ENCODE measurements around the gene PLEKHA7. TPM values are rescaled to one million over a fixed set of nuclear protein-coding genes. Genes with fewer than 3 reads are reported as not detected.

The PLEKHA7 gene
- total and polyA plus RNA-seq, 2 of the 4 experiments (the other 2 are of a cell fraction), result 0.12 TPM; not detected in 1

GRCh38 chr11:17002543-17002942 lies 11.7 kb downstream of the PLEKHA7 start:
- Histone ChIP-seq H3K79me1 (ENCODE audit: low read depth in 1 of 2, low read length in 2 of 2) (no peaks in the 10 kb centered on the region), H3K27me3 (ENCODE audit: control insufficient read depth, insufficient read depth, low read length) (peaks cover 2% of the 10 kb centered on the region; the same call in 1 of the 2 replicates), H2AFZ (replicated peaks; ENCODE audit: low read length, poor library complexity) (no peak overlapping the region), H2AK9ac (replicated peaks; ENCODE audit: low read depth, low read length, poor library complexity) (no peak overlapping the region), H3K27ac (ENCODE audit: insufficient read depth, low read length) (no peak overlapping the region), H2BK5ac (ENCODE audit: low read depth, low read length, poor library complexity, severe bottlenecking) (no peak overlapping the region), H3K9ac (ENCODE audit: low read depth, low read length) (no peak overlapping the region), H4K8ac (ENCODE audit: low read depth in 2 of 2, low read length in 2 of 2) (no peak overlapping the region), H3K14ac (replicated peaks; ENCODE audit: low read depth, low read length) (no peak overlapping the region), H3K4me2 (ENCODE audit: low read depth, low read length) (no peak overlapping the region), H2BK20ac (ENCODE audit: low read depth, low read length) (no peak overlapping the region), H3K9me1 (ENCODE audit: insufficient read depth, low read length) (0 out of 2 replicates have a peak, but pooled peaks cover 2% of the 10 kb centered on the region), H4K20me1 (ENCODE audit: insufficient read depth, low read length) (no peaks in the 10 kb centered on the region), H2AK5ac (ENCODE audit: low read depth, low read length) (no peak overlapping the region), H3K4ac (ENCODE audit: low read depth, low read length) (no peak overlapping the region), H3K23ac (ENCODE audit: low read depth, low read length) (no peak overlapping the region), H4K91ac (ENCODE audit: insufficient read depth, low read depth, low read length) (no peak overlapping the region), H3K56ac (ENCODE audit: extremely low read depth, insufficient read depth, low read length) (no peak overlapping the region), H3K4me1 (ENCODE audit: control insufficient read depth, insufficient read depth, low read length) (no peaks in the 10 kb centered on the region), H2BK120ac (ENCODE audit: low read depth, low read length) (no peak overlapping the region), H3K36me3 (ENCODE audit: control insufficient read depth, insufficient read depth, low read length) (no peaks in the 10 kb centered on the region), H3K18ac (ENCODE audit: low read depth, low read length) (no peak overlapping the region), H2BK15ac (ENCODE audit: low read depth, low read length) (no peak overlapping the region), H3K9me3 (ENCODE audit: control insufficient read depth, insufficient read depth, low read length) (no peaks in the 10 kb centered on the region), H3K4me3 (ENCODE audit: insufficient read depth, low read depth, low read length) (no peak overlapping the region), H4K5ac (ENCODE audit: low read depth, low read length) (no peak overlapping the region)
- intact Hi-C loops (cut with micrococcal nuclease), result no loop called here
- ChIA-PET CTCF (no interaction called here), POLR2A (ENCODE audit: unreplicated experiment) (no interaction called here)
- BruUV-seq (replicated peaks), result no TSS peak
- dilution Hi-C loops (cut with HindIII; ENCODE audit: low sequenced_read_pairs, unreplicated experiment), result no loop called here
- no peak for DNase-seq
- in situ Hi-C loops (cut with MboI; ENCODE audit: low sequenced_read_pairs), result no loop called here
- no peak for TF ChIP-seq RCOR1 (IDR thresholded peaks at IDR 0.05; ENCODE audit: insufficient replicate concordance, low read length)
- no peak for TF ChIP-seq POLR2A (IDR thresholded peaks at IDR 0.05; ENCODE audit: low read depth, low read length)
- TF ChIP-seq, protein P1, sequence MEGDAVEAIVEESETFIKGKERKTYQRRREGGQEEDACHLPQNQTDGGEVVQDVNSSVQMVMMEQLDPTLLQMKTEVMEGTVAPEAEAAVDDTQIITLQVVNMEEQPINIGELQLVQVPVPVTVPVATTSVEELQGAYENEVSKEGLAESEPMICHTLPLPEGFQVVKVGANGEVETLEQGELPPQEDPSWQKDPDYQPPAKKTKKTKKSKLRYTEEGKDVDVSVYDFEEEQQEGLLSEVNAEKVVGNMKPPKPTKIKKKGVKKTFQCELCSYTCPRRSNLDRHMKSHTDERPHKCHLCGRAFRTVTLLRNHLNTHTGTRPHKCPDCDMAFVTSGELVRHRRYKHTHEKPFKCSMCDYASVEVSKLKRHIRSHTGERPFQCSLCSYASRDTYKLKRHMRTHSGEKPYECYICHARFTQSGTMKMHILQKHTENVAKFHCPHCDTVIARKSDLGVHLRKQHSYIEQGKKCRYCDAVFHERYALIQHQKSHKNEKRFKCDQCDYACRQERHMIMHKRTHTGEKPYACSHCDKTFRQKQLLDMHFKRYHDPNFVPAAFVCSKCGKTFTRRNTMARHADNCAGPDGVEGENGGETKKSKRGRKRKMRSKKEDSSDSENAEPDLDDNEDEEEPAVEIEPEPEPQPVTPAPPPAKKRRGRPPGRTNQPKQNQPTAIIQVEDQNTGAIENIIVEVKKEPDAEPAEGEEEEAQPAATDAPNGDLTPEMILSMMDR (conservative IDR thresholded peaks at IDR 0.05; ENCODE audit: low read depth, low read length), result no peak
- no peak for TF ChIP-seq RAD21 (IDR thresholded peaks at IDR 0.05; ENCODE audit: low read length)
- TF ChIP-seq CEBPB (IDR thresholded peaks at IDR 0.05; ENCODE audit: low read depth, low read length), result no peak
- TF ChIP-seq FOS (IDR thresholded peaks at IDR 0.05; ENCODE audit: low read depth, low read length), result no peak
- TF ChIP-seq MAFK (IDR thresholded peaks at IDR 0.05; ENCODE audit: low read depth, low read length), result no peak
- no peak for TF ChIP-seq NFE2L2 (IDR thresholded peaks at IDR 0.05; ENCODE audit: low read depth, low read length)
- no peak for TF ChIP-seq SMC3 (IDR thresholded peaks at IDR 0.05; ENCODE audit: low read depth, low read length)
- TF ChIP-seq BHLHE40 (IDR thresholded peaks at IDR 0.05; ENCODE audit: low read depth, low read length), result no peak
- TF ChIP-seq RFX5 (IDR thresholded peaks at IDR 0.05; ENCODE audit: low read depth, low read length), result no peak
- no peak for TF ChIP-seq ELK1 (IDR thresholded peaks at IDR 0.05; ENCODE audit: borderline replicate concordance, low read depth, low read length)
- TF ChIP-seq CHD1 (IDR thresholded peaks at IDR 0.05; ENCODE audit: low read depth, low read length), result no peak
- 69% methylated on average over 3 of the region's 4 CpGs; no CpG with 5 or more reads in 1 of the 2 experiments for WGBS, 2 experiments (ENCODE audit: extremely low coverage in 2 of 2, insufficient read length in 1 of 2)
- no peak for ATAC-seq (ENCODE audit: low read depth)
